GM12891 (cell line): ENCODE data around the gene ALPK3.

Source experiments
- POLR2A ChIP-seq: IDR thresholded peaks from 2 replicates; pipeline ENCODE4 v1.6.1; 2011; ENCODE audit warnings: low read depth, low read length, control low read depth
- POLR2AphosphoS5 ChIP-seq: IDR thresholded peaks from 2 replicates; pipeline ENCODE4 v1.6.1; 2011; ENCODE audit warnings: low read depth, low read length, control low read depth

- TF ChIP-seq POLR2AphosphoS5 (no peak), POLR2A (no peak)
Measured at GRCh38 chr15:84814916-84815315, 2.2 kb upstream of the ALPK3 start.
